Peyer's patch (tissue), 4 donors: Measurements from ENCODE around the gene TXLNG. TPM values are rescaled to one million over a fixed set of nuclear protein-coding genes. Genes with fewer than 3 reads are reported as not detected.
A peak's percentile ranks its signal among the peaks of the same experiment; 100 is the strongest.
"Not testable (repeated sequence)": the region's sequence is repeated elsewhere in the genome, so short reads cannot be mapped to it uniquely, and the experiment has no call there.

Experiments used
- DNase-seq, 3 donors: peaks; one replicate each; pipeline ENCODE4 v3.0.0-alpha.2; 2017 to 2019
- H3K27ac ChIP-seq, 4 donors: fragments of 200-600 bp; sonication (generic); one replicate each; pipeline ENCODE4 v1.5.1; 2016 to 2019
- H3K27me3 ChIP-seq, 2 donors: fragments of 200-600 bp; sonication (generic); one replicate each; pipeline ENCODE4 v1.5.1; 2019
- H3K36me3 ChIP-seq, 3 donors: fragments of 200-600 bp; sonication (generic); one replicate each; pipeline ENCODE4 v1.5.1; 2016 to 2019
- H3K4me1 ChIP-seq, 4 donors: fragments of 200-600 bp; sonication (generic); one replicate each; pipeline ENCODE4 v1.5.1; 2016 to 2019
- H3K4me3 ChIP-seq, 4 donors: fragments of 200-600 bp; sonication (generic); 1 replicate in 3 of 4; 2 replicates in 1 of 4; pipeline ENCODE4 v1.5.1; 2016 to 2019; ENCODE audit warnings: mild to moderate bottlenecking in 1 of 4
- H3K9me3 ChIP-seq, 4 donors: fragments of 200-600 bp; sonication (generic); one replicate each; pipeline ENCODE4 v1.5.1; 2016 to 2019; ENCODE audit warnings: mild to moderate bottlenecking in 1 of 4
- CTCF ChIP-seq, 6 experiments: fragments of 450-650 bp in 4 of 6; fragments of 200-600 bp in 2 of 6; sonication (generic) in 1 of 6; IDR thresholded peaks; one replicate each; pipeline ENCODE4 v1.5.1; 2017 to 2019; ENCODE audit warnings: antibody characterized with exemption in 6 of 6, mild to moderate bottlenecking in 3 of 6, moderate library complexity in 1 of 6
- POLR2A ChIP-seq, 2 donors: fragments of 450-650 bp; IDR thresholded peaks; one replicate each; pipeline ENCODE4 v1.5.1; 2017; ENCODE audit warnings: antibody characterized with exemption in 2 of 2, mild to moderate bottlenecking in 2 of 2, moderate library complexity in 2 of 2
- total RNA-seq, 4 donors: library from RNA; depleted of rRNA; stranded (reverse); fragments of >200 nt; gene quantifications; one replicate each; pipeline ENCODE4 v1.1.0, GENCODE V29; 2016

Gene TXLNG
- total RNA-seq, 4 donors from 2014 or later = 8.9 to 20.6 (median 14.7) TPM

GRCh38 chrX:16778545-16778944 is 7.7 kb upstream of the TXLNG start:
- H3K27me3 ChIP-seq = no peaks in the 10 kb centered on the region
- H3K27ac ChIP-seq = no peak overlapping the region
- H3K9me3 ChIP-seq = no peaks in the 10 kb centered on the region
- no peak overlapping the region for H3K4me3 ChIP-seq
- no peaks in the 10 kb centered on the region for H3K4me1 ChIP-seq
- no peaks in the 10 kb centered on the region for H3K36me3 ChIP-seq
- TF ChIP-seq POLR2A (IDR thresholded peaks at IDR 0.05) = no peak
- TF ChIP-seq CTCF (IDR thresholded peaks at IDR 0.05) = no peak
- no peak for DNase-seq

- DNase-seq = no peak
- H3K36me3 ChIP-seq = no peaks in the 10 kb centered on the region
- H3K27ac ChIP-seq = no peak overlapping the region
- no peaks in the 10 kb centered on the region for H3K27me3 ChIP-seq
- H3K9me3 ChIP-seq = no peaks in the 10 kb centered on the region
- no peaks in the 10 kb centered on the region for H3K4me1 ChIP-seq
- TF ChIP-seq POLR2A (IDR thresholded peaks at IDR 0.05) = no peak
- H3K4me3 ChIP-seq = no peak overlapping the region
Measured at GRCh38 chrX:16778993-16779392, 7.3 kb upstream of the TXLNG start.

GRCh38 chrX:16779815-16780214 is 6.5 kb upstream of the TXLNG start:
- H3K9me3 ChIP-seq, H3K4me3 ChIP-seq, H3K27ac ChIP-seq, H3K27me3 ChIP-seq, DNase-seq, H3K4me1 ChIP-seq, H3K36me3 ChIP-seq: not testable (repeated sequence)

GRCh38 chrX:16783452-16783851 is 2.8 kb upstream of the TXLNG start:
- H3K27ac ChIP-seq = no peak overlapping the region
- H3K4me3 ChIP-seq = no peak overlapping the region
- no peaks in the 10 kb centered on the region for H3K36me3 ChIP-seq
- no peaks in the 10 kb centered on the region for H3K27me3 ChIP-seq
- TF ChIP-seq CTCF (IDR thresholded peaks at IDR 0.05) (no peak), POLR2A (IDR thresholded peaks at IDR 0.05) (no peak)
- H3K9me3 ChIP-seq = no peaks in the 10 kb centered on the region
- DNase-seq = no peak
- H3K4me1 ChIP-seq = no peaks in the 10 kb centered on the region

GRCh38 chrX:16784440-16784839 is 1.8 kb upstream of the TXLNG start:
- not testable (repeated sequence) for H3K4me3 ChIP-seq

GRCh38 chrX:16785247-16786138 is 773 bp upstream of the TXLNG start:
- H3K27me3 ChIP-seq = no peaks in the 10 kb centered on the region
- H3K9me3 ChIP-seq = no peaks in the 10 kb centered on the region
- no peaks in the 10 kb centered on the region for H3K36me3 ChIP-seq
- H3K4me3 ChIP-seq = peak overlapping the region; percentile 44 to 87 (median 84)
- TF ChIP-seq POLR2A (IDR thresholded peaks at IDR 0.05) = no peak
- no peak for TF ChIP-seq CTCF (IDR thresholded peaks at IDR 0.05)
- peak overlapping the region in 2 of 4 donors; percentile 90 to 91 for H3K27ac ChIP-seq
- peak; percentile 44 to 59 (median 49) for DNase-seq
- H3K4me1 ChIP-seq = no peaks in the 10 kb centered on the region

More at GRCh38 chrX:16784440-16784839, 1.8 kb upstream of the TXLNG start:
- not testable (repeated sequence) for H3K36me3 ChIP-seq, H3K27ac ChIP-seq, DNase-seq, H3K4me1 ChIP-seq, H3K9me3 ChIP-seq, H3K27me3 ChIP-seq

GRCh38 chrX:16786791-16787735 is 797 bp downstream of the TXLNG start:
- no peak for TF ChIP-seq POLR2A (IDR thresholded peaks at IDR 0.05)
- no peak for TF ChIP-seq CTCF (IDR thresholded peaks at IDR 0.05)
- Histone ChIP-seq H3K4me3 (peak overlapping the region; percentile 71 to 87 (median 84)), H3K27me3 (no peaks in the 10 kb centered on the region), H3K4me1 (no peaks in the 10 kb centered on the region), H3K27ac (peak overlapping the region; percentile 90 to 94 (median 91)), H3K36me3 (no peaks in the 10 kb centered on the region), H3K9me3 (no peaks in the 10 kb centered on the region)
- peak; percentile 29 to 61 (median 49) for DNase-seq
